HCT116 (cell line): ENCODE measurements around the gene GNPTG. TPM values are rescaled to one million over a fixed set of nuclear protein-coding genes. Genes with fewer than 3 reads are reported as not detected.

Experiments
- ATAC-seq: fragments of 200-7000 bp; cut with Tn5 transposase; 2 replicates; pipeline ENCODE4 v1.9.1; 2020; ENCODE audit warnings: mild to moderate bottlenecking, moderate library complexity
- BruUV-seq: library from RNA; stranded (reverse); fragments of 400-500 nt; replicated peaks from 2 replicates; lab custom pipeline; 2021; lab: Mats Ljungman, UMichigan
- CTCF ChIA-PET: fragments of 300-600 bp; sonication (Branson Sonifier 250); formaldehyde crosslinking; loops from one replicate; lab custom pipeline; 2021; ENCODE audit warnings: antibody characterized with exemption; lab: Charles Lee
- POLR2A ChIA-PET: fragments of 300-600, 350-600 bp; sonication (Branson Sonifier 250); formaldehyde crosslinking; loops from one replicate; lab custom pipeline; 2021; ENCODE audit warnings: antibody characterized with exemption; lab: Charles Lee
- RAD21 ChIA-PET, 2 experiments: fragments of 300-600 bp; sonication (Branson Sonifier 250); formaldehyde crosslinking; loops; one replicate each; lab custom pipeline; 2023; ENCODE audit warnings: low total read pairs in 2 of 2; ENCODE audit not compliant: uncharacterized antibody in 2 of 2, unreplicated experiment in 2 of 2, low non-redundant PET in 1 of 2; lab: Charles Lee
- DNase-seq: peaks from one replicate; pipeline ENCODE4 v3.0.0-alpha.2; 2010; ENCODE audit warnings: low read depth, low spot score
- H2AFZ ChIP-seq: fragments of 200-600 bp; shearing (Covaris generic), sonication (generic); 2 replicates; pipeline ENCODE4 v1.6.1; 2017; ENCODE audit warnings: low read depth, mixed run types, mixed read lengths, antibody characterized with exemption, low read length; ENCODE audit not compliant: poor library complexity, severe bottlenecking
- H3K27ac ChIP-seq: 2 replicates; pipeline ENCODE4 v1.5.1; 2012; ENCODE audit warnings: low read depth, low read length
- H3K27me3 ChIP-seq: fragments of 200-600 bp; sonication (generic); 2 replicates; pipeline ENCODE4 v1.6.1; 2016; ENCODE audit warnings: mixed run types, low read length, mixed read lengths; ENCODE audit not compliant: insufficient read depth
- H3K36me3 ChIP-seq, 2 experiments: fragments of 200-500 bp in 1 of 2; fragments of 200-600 bp in 1 of 2; sonication (Bioruptor generic) in 1 of 2; sonication (generic) in 1 of 2; 2 replicates each; pipeline versions ENCODE4 v1.5.1 to v1.6.1; 2014 to 2016; ENCODE audit warnings: low read length in 2 of 2, inconsistent platforms in 1 of 2, mixed read lengths in 1 of 2, mixed run types in 1 of 2; ENCODE audit not compliant: insufficient read depth in 2 of 2, control insufficient read depth in 1 of 2
- H3K4me1 ChIP-seq, 2 experiments: fragments of 200-600 bp in 1 of 2; sonication (generic) in 1 of 2; 2 replicates each; pipeline versions ENCODE4 v1.5.1 to v1.6.1; 2012 to 2017; ENCODE audit warnings: low read length in 2 of 2, inconsistent platforms in 1 of 2, mild to moderate bottlenecking in 1 of 2, mixed read lengths in 1 of 2, mixed run types in 1 of 2, moderate library complexity in 1 of 2; ENCODE audit not compliant: insufficient read depth in 2 of 2, control insufficient read depth in 1 of 2
- H3K4me2 ChIP-seq: fragments of 200-600 bp; sonication (generic); 2 replicates; pipeline ENCODE4 v1.6.1; 2017; ENCODE audit warnings: mixed run types, low read length, mixed read lengths
- H3K4me3 ChIP-seq, 2 experiments: fragments of 200-600 bp in 1 of 2; sonication (generic) in 1 of 2; replicated peaks in 1 of 2; 2 replicates each; pipeline ENCODE4 v1.5.1; 2011 to 2016; ENCODE audit warnings: low read length in 2 of 2, control low read depth in 1 of 2, low read depth in 1 of 2, mild to moderate bottlenecking in 1 of 2, mixed read lengths in 1 of 2, mixed run types in 1 of 2
- H3K79me2 ChIP-seq: fragments of 200-600 bp; sonication (generic); 2 replicates; pipeline ENCODE4 v1.6.1; 2017; ENCODE audit warnings: mild to moderate bottlenecking, mixed run types, low read length, moderate library complexity, mixed read lengths; ENCODE audit not compliant: insufficient read depth
- H3K9ac ChIP-seq: fragments of 200-600 bp; sonication (generic); 2 replicates; pipeline ENCODE4 v1.6.1; 2016; ENCODE audit warnings: low read length, mixed read lengths
- H3K9me2 ChIP-seq: fragments of 200-600 bp; sonication (generic), shearing (Covaris generic); 2 replicates; pipeline ENCODE4 v1.6.1; 2017; ENCODE audit warnings: mixed run types, mild to moderate bottlenecking, moderate library complexity; ENCODE audit not compliant: insufficient read depth
- H3K9me3 ChIP-seq, 2 experiments: fragments of 200-500 bp in 1 of 2; fragments of 200-600 bp in 1 of 2; sonication (Bioruptor generic) in 1 of 2; sonication (generic) in 1 of 2; 2 replicates each; pipeline ENCODE4 v1.6.1; 2014 to 2017; ENCODE audit warnings: low read length in 2 of 2, mixed read lengths in 2 of 2, inconsistent platforms in 1 of 2, low read depth in 1 of 2, mild to moderate bottlenecking in 1 of 2, mixed run types in 1 of 2, moderate library complexity in 1 of 2; ENCODE audit not compliant: control insufficient read depth in 1 of 2, insufficient read depth in 1 of 2
- H4K20me1 ChIP-seq: fragments of 200-600 bp; sonication (generic), shearing (Covaris generic); 2 replicates; pipeline ENCODE4 v1.6.1; 2017; ENCODE audit warnings: mixed run types, mild to moderate bottlenecking, moderate library complexity; ENCODE audit not compliant: insufficient read depth
- CBX3 ChIP-seq: IDR thresholded peaks from 2 replicates; pipeline ENCODE4 v1.6.1; 2012; ENCODE audit warnings: low read depth
- CEBPB ChIP-seq: IDR thresholded peaks from 2 replicates; pipeline ENCODE4 v1.6.1; 2012; ENCODE audit warnings: low read depth
- EGR1 ChIP-seq: IDR thresholded peaks from 2 replicates; pipeline ENCODE4 v1.6.1; 2012; ENCODE audit warnings: low read depth
- EZH2 ChIP-seq: fragments of 200-600 bp; sonication (generic); IDR thresholded peaks from 2 replicates; pipeline ENCODE4 v1.6.1; 2017; ENCODE audit warnings: antibody characterized with exemption, mixed run types
- EZH2phosphoT487 ChIP-seq: fragments of 200-600 bp; IDR thresholded peaks from 2 replicates; pipeline ENCODE4 v1.6.1; 2018; ENCODE audit warnings: antibody characterized with exemption, borderline replicate concordance
- FOSL1 ChIP-seq: IDR thresholded peaks from 2 replicates; pipeline ENCODE4 v1.6.1; 2012; ENCODE audit warnings: low read depth
- JUND ChIP-seq: IDR thresholded peaks from 2 replicates; pipeline ENCODE4 v1.6.1; 2012
- POLR2A ChIP-seq: IDR thresholded peaks from 2 replicates; pipeline ENCODE4 v1.7.0; 2011; ENCODE audit warnings: borderline replicate concordance; ENCODE audit not compliant: insufficient read depth, insufficient read length; ENCODE audit errors: extremely low read depth
- POLR2AphosphoS5 ChIP-seq: IDR thresholded peaks from 2 replicates; pipeline ENCODE4 v1.6.1; 2011; ENCODE audit warnings: mild to moderate bottlenecking, low read depth, low read length, moderate library complexity
- SIN3A ChIP-seq: IDR thresholded peaks from 2 replicates; pipeline ENCODE4 v1.6.1; 2012; ENCODE audit warnings: low read depth
- SP1 ChIP-seq: IDR thresholded peaks from 2 replicates; pipeline ENCODE4 v1.6.1; 2012; ENCODE audit warnings: low read depth
- SRF ChIP-seq: IDR thresholded peaks from 2 replicates; pipeline ENCODE4 v1.6.1; 2012; ENCODE audit warnings: low read depth
- TCF7L2 ChIP-seq: IDR thresholded peaks from 2 replicates; pipeline ENCODE4 v1.7.0; 2011; ENCODE audit warnings: borderline replicate concordance, inconsistent platforms; ENCODE audit not compliant: insufficient read depth, insufficient read length; ENCODE audit errors: extremely low read depth
- YY1 ChIP-seq: IDR thresholded peaks from 2 replicates; pipeline ENCODE4 v1.6.1; 2011; ENCODE audit warnings: low read length, low read depth, moderate library complexity, mild to moderate bottlenecking; ENCODE audit not compliant: insufficient replicate concordance; ENCODE audit errors: extremely low read depth
- ZNF274 ChIP-seq: fragments of 200-500 bp; sonication (Bioruptor generic); IDR thresholded peaks from 2 replicates; pipeline ENCODE4 v1.6.1; 2014; ENCODE audit warnings: mild to moderate bottlenecking, low read depth, low read length, inconsistent platforms
- intact Hi-C: fragments of 100-400 bp; cut with micrococcal nuclease; formaldehyde crosslinking; loops from 2 replicates; pipeline ENCODE4 v1.10.0; 2022
- total RNA-seq: library from RNA; stranded (reverse); gene quantifications from one replicate; pipeline ENCODE4 v1.2.1, GENCODE V29; 2021; ENCODE audit not compliant: unreplicated experiment
- TF ChIP-seq, protein P1 (sequence below): IDR thresholded peaks from 2 replicates; pipeline ENCODE4 v1.6.1; 2012
- TF ChIP-seq, protein P2 (sequence below), 3 experiments: fragments of 200-600 bp in 1 of 3; sonication (generic) in 1 of 3; IDR thresholded peaks in 2 of 3; conservative IDR thresholded peaks in 1 of 3; 2 replicates each; pipeline ENCODE4 v1.5.1; 2012 to 2017; ENCODE audit warnings: low read depth in 2 of 3, low read length in 2 of 3, antibody characterized with exemption in 1 of 3, borderline replicate concordance in 1 of 3, control low read depth in 1 of 3, mild to moderate bottlenecking in 1 of 3, mixed read lengths in 1 of 3, mixed run types in 1 of 3, moderate library complexity in 1 of 3; ENCODE audit not compliant: insufficient read depth in 1 of 3
- TF ChIP-seq, protein P3 (sequence below): IDR thresholded peaks from 2 replicates; pipeline ENCODE4 v1.6.1; 2011; ENCODE audit warnings: mild to moderate bottlenecking, low read length, moderate library complexity; ENCODE audit not compliant: insufficient replicate concordance; ENCODE audit errors: extremely low read depth

GNPTG gene
- total RNA-seq, 1 experiment from 2014 or later: 35.2 TPM

DNA sequence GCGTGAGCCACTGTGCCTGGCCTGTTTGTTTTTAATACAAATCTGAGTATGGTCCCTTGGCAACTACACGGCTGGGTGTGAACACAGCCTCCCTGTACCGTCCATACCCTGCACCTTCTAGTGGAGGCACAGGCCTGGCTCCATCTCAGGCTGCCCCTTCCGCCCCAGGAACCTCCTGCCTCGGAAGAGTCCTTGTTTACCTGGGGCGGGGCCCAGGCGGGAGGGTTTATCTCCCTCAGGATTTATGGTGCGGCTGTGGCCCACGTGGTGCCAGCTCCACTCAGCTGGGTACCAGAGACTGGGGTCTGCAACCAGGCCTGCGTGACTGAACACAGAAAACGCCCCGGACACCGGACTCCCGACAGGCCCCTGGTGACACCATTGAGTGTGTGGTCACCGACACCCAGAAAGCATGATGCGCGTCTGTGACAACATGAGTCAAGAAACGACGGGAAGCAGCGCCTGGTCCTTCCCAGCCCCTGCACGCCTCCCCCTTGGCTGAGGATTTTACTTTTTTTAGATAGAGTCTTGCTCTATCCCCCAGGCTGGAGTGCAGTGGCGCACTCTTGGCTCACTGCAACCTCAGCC, 43.8 kb downstream of the GNPTG start:
- TF ChIP-seq EZH2 (no peak), POLR2AphosphoS5 (no peak), CBX3 (no peak), SIN3A (no peak), POLR2A (no peak), EZH2phosphoT487 (no peak), SRF (no peak)
- TF ChIP-seq, protein P1, sequence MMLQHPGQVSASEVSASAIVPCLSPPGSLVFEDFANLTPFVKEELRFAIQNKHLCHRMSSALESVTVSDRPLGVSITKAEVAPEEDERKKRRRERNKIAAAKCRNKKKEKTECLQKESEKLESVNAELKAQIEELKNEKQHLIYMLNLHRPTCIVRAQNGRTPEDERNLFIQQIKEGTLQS: no peak
- Histone ChIP-seq H3K4me1 (no peaks in the 10 kb centered on the region), H3K27me3 (no peaks in the 10 kb centered on the region), H3K9me3 (no peaks in the 10 kb centered on the region), H3K9ac (no peak overlapping the region), H3K27ac (no peak overlapping the region), H3K4me3 (no peak overlapping the region), H3K79me2 (no peaks in the 10 kb centered on the region), H3K4me2 (no peak overlapping the region), H2AFZ (no peak overlapping the region), H4K20me1 (no peaks in the 10 kb centered on the region), H3K36me3 (no peaks in the 10 kb centered on the region; a peak in 1 of 4 replicates), H3K9me2 (no peaks in the 10 kb centered on the region)
- intact Hi-C loops: no loop called here
- ChIA-PET CTCF (no interaction called here), POLR2A (no interaction called here), RAD21 (no interaction called here)
- ATAC-seq: no peak
- DNase-seq: no peak
- BruUV-seq: no TSS peak

DNA sequence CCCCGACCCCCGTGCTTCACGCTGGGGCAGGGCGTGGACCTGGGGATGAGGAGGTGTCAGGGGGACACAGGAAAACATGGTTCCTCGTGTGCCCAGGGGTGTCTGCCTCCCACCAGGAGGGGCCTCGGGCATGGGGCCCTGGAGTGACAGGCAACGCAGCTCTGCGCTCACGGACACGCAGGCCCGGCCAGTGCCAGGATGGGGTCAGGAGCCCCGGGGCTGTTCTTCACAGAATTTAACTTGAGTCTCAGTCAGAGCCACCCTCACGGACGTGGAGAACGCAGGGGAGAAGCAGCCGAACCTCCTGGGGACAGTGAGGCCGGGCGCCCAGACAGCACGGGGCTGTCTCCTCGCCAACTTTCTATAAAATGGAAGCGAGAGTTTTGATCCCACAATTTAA, 46.0 kb downstream of the GNPTG start:
- Histone ChIP-seq H3K4me1 (no peaks in the 10 kb centered on the region), H3K4me3 (no peak overlapping the region), H4K20me1 (no peaks in the 10 kb centered on the region), H3K9me2 (no peaks in the 10 kb centered on the region), H3K9ac (no peak overlapping the region), H3K27me3 (no peaks in the 10 kb centered on the region), H3K27ac (no peak overlapping the region), H3K36me3 (no peaks in the 10 kb centered on the region; a peak in 1 of 4 replicates), H3K4me2 (no peak overlapping the region), H3K79me2 (no peaks in the 10 kb centered on the region), H2AFZ (no peak overlapping the region), H3K9me3 (no peaks in the 10 kb centered on the region)
- POLR2A ChIA-PET: no interaction called here
- DNase-seq: no peak
- RAD21 ChIA-PET: no interaction called here
- intact Hi-C loops: no loop called here
- no TSS peak for BruUV-seq
- CTCF ChIA-PET: no interaction called here
- no peak for ATAC-seq
- TF ChIP-seq EGR1 (no peak), EZH2phosphoT487 (no peak), JUND (no peak), ZNF274 (no peak), YY1 (no peak), CEBPB (no peak), POLR2AphosphoS5 (no peak), FOSL1 (no peak), TCF7L2 (no peak), SP1 (no peak), SIN3A (no peak)
- TF ChIP-seq, protein P2, sequence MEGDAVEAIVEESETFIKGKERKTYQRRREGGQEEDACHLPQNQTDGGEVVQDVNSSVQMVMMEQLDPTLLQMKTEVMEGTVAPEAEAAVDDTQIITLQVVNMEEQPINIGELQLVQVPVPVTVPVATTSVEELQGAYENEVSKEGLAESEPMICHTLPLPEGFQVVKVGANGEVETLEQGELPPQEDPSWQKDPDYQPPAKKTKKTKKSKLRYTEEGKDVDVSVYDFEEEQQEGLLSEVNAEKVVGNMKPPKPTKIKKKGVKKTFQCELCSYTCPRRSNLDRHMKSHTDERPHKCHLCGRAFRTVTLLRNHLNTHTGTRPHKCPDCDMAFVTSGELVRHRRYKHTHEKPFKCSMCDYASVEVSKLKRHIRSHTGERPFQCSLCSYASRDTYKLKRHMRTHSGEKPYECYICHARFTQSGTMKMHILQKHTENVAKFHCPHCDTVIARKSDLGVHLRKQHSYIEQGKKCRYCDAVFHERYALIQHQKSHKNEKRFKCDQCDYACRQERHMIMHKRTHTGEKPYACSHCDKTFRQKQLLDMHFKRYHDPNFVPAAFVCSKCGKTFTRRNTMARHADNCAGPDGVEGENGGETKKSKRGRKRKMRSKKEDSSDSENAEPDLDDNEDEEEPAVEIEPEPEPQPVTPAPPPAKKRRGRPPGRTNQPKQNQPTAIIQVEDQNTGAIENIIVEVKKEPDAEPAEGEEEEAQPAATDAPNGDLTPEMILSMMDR (IDR thresholded peaks at IDR 0.05 in 2 of 3, conservative IDR thresholded peaks at IDR 0.05 in 1 of 3; ENCODE audit: borderline replicate concordance in 1 of 3, insufficient read depth in 1 of 3, low read depth in 2 of 3, low read length in 2 of 3): no peak
- TF ChIP-seq, protein P3, sequence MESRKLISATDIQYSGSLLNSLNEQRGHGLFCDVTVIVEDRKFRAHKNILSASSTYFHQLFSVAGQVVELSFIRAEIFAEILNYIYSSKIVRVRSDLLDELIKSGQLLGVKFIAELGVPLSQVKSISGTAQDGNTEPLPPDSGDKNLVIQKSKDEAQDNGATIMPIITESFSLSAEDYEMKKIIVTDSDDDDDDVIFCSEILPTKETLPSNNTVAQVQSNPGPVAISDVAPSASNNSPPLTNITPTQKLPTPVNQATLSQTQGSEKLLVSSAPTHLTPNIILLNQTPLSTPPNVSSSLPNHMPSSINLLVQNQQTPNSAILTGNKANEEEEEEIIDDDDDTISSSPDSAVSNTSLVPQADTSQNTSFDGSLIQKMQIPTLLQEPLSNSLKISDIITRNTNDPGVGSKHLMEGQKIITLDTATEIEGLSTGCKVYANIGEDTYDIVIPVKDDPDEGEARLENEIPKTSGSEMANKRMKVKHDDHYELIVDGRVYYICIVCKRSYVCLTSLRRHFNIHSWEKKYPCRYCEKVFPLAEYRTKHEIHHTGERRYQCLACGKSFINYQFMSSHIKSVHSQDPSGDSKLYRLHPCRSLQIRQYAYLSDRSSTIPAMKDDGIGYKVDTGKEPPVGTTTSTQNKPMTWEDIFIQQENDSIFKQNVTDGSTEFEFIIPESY: no peak
